Fibroblast of gingiva (primary cell): Measurements from ENCODE around the gene CC2D1A.

Experiments
- DNase-seq: peaks from one replicate; pipeline ENCODE4 v3.0.0-alpha.2; 2011; ENCODE audit warnings: low read depth

CC2D1A gene

DNA sequence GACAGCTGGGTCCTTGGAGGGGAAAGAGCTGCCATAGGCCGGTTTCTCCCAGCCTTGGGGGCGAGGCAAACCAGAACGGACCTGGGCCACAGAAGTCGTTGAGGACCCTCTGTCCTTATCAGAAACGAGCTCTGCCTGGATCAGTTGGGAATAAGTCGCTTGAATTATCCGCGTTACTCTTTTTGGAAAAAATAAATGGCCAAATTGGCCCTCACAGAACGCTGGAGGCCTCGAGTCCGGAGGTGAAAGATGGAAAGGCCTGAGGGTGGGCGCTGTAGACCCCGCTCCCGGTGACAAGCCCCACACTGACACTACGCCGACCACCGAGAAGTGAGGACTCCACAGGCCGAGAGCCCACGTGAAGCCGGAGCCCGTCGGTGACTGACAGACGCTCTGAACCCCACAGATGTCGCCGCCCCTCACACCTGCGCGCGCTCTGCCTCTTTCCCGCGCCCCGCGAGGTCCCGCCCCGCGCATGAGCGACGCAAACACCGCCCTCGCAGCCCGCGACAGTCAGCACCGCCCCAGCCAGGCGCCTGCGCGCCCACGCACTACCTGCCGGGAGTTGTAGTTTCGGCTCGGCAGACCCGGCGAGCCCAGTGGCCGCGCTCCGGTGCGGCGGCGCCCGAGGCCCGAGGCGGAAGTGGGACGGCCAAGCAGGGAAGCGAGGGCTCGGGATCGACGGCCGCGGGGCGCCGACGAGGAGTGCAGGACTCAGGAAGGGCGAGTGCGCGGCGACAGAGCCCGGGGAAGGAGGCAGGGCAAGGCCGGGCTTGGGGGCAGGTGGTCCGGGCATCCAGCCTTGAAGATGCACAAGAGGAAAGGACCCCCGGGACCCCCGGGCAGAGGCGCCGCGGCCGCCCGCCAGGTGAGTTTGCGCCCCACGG, at the start of gene CC2D1A, which contains the start of gene BRME1:
CC2D1A (plus strand) TSS at position 568 of the 887 bp plus-strand sequence; CDS start at position 809, 241 bp downstream.
BRME1 (minus strand) TSS at position 484 of the 887 bp plus-strand sequence. CDS start 1,225 bp downstream, outside the sequence.
- DNase-seq = peak; percentile 76

GRCh38 chr19:13856497-13856896, 49.5 kb upstream of the CC2D1A start:
- DNase-seq = no peak

DNA sequence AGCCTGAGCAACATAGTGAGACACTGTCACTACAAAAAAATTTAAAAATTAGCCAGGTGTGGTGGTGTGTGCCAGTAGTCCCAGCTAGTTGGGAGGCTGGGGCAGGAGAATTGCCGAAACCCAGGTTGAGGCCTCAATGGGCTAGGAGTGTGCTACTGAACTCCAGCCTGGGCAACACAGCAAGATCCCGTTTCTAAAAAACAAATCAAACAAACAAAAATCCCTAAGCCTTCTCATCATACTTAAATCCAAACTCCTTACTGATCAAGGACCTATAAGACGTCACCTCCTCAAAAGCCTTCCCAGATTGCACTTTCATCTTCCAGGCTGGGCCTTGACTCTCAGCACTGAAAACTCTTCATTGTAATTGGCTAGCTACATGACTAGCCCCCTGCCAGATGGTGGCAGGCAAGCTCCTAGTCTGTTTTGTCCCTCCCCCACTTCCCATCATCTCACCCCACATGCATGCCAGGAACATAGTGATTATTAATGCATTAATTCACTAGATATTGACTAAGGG, 46.6 kb upstream of the CC2D1A start:
- DNase-seq = no peak

DNA sequence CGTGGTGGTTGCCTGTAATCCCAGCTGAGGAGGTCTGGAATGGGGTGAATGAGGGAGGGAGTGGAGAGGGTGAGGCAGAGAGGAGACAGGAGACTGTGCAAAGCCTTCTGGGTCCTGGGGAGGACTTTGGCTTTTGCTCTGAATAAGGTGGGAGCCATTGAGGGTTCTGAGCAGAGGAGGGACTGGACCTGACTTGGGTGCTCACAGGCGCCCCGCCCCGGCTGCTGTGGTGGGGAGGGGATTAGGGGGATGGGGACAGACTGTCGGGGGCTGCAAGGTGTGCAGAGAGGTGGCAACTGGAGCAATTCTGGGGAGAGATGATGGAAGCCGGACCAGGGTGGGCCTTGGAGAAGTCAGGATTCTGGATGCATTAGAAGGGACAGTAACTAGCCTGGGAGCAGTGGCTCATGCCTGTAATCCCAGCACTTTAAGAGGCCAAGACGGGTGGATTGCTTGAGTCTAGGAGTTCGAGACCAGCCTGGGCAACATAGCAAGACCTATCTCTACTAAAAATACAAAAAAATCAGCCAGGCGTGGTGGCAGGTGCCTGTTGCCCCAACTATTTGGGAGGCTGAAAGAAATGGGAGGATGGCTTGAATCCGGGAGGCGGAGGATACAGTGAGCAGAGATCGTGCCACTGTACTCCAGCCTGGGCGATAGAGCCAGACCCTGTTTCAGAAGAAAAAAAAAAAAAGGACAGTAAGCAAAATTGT, 45.2 kb upstream of the CC2D1A start:
- no peak for DNase-seq

DNA sequence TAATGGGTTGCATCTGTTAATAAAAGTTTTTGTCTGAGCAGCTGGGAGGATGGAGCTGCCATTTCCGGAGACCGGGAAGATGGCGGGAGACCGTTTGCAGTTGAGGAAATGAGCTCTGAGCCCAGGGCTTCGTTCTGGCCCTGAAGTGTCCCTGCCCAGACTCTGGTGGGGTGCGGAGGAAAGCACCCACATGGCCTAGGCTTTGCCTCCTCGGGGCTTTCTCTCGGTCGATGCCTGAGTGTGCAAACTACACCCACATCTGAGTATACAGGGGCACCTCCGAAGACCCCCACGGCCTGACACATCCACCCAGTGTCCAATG, 44.6 kb upstream of the CC2D1A start:
- DNase-seq = no peak

DNA sequence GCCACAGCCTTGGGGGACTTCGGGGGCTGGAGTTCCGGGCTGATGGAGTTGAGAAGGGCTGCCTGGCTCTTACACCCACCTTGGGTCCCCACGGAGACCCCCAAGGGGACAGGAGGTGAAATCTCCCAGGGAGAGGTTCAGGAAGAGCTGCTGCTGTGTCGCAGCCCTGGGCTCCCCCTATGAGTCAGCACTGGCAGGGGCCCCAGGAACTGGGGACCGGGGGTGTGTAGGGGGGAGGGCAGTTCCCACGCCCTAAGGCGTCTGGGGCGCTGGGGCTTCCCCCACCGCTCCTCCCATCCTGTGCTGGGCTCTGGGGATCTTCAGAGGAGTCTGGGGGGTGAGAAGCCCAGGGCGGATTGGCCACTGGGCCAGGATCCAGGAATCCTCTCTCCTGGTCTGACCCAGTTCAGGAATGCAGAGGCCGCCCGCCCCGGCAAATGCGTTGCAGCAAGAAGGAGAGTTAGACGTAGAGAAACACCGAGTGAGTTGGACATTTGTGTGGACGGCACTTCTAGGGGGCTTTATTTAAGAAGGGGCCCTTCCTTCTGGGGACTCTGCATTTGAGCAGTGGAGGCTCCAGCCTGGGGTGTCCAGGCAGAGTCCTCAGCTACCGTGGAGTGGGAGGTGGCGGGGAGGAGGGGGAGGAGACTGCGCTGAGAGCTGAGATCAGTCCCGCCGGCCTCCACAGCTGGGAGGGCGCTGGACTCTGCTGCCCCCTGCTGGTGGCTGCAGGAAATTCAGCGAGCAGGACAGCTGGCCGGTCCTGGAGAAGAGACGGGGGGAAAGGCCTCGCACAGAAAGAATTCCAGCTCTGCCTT, 44.1 kb upstream of the CC2D1A start:
- peak; percentile 88 for DNase-seq

DNA sequence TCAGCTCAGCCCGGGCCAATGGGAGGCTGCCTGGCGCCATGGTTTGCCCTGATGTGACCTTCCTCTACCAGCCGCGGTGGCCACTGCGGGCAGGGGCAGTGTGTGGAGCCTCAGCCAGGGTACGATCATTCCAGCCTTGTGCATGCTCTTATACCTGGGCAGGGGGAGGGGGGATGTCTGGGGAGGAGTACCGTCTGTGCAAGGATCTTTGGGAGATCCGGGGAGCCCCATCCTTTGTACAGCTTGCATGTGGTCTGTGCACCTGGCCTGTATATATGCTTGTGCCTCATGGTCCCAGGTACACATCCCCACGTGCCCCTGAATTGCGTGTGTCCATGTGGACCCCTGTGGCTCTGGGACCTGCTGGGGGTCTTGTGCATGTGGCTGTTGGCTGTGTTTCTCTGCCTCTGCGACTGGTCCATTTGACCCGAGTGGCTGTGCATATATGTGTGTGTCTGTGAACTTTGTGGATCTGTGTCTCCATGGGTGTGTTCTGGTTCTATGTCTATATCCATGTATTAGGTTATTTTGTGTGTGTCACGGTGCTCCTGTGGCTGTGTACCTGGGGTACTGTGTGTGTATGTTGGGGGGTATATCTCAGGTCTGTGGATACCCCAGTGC, 41.8 kb upstream of the CC2D1A start:
- no peak for DNase-seq

GRCh38 chr19:13864667-13865570, 41.1 kb upstream of the CC2D1A start:
- DNase-seq = no peak

DNA sequence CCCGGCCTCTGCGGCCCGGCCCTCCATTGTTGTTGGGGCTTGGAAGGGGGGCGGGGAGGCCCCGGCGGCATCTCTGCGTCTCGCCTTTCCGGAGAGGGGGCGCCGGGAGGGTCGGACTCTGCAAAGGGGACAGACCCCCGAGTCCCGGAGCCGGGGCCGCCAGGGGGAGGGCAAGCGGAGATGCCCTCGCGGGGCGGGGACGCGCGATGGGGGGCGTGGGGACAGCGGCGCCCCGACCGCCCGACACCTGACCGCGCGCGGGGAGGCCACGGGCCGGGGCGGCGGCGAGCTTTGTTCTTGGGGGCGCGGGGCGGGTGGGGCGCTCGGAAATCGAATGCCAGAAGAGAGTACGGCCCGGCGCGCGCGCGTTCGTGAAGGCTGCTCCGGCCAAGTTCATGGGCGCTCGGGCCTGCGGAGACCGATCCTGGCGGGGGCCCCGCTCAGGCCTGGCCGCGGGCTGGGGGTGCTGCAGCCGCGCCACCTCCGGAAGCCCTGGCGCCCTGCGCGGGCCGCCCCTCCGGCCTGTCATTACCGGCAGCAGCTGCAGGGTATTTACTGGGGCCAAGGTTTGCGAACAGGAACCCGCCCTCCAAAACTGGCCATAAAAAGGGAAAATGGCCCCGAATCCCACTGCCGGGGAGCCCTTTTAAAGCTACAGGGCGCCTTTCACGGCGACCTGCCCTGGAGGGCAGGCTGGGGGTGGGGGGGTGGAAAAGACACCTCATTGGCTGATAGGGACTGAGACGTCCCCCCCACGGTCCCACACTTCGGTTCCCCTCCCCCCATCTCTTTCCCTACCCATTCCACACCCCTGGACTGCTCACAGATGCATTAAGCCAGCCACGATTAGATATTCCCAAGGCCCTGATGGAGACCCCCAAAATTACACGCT, 40.2 kb upstream of the CC2D1A start:
- DNase-seq = no peak

DNA sequence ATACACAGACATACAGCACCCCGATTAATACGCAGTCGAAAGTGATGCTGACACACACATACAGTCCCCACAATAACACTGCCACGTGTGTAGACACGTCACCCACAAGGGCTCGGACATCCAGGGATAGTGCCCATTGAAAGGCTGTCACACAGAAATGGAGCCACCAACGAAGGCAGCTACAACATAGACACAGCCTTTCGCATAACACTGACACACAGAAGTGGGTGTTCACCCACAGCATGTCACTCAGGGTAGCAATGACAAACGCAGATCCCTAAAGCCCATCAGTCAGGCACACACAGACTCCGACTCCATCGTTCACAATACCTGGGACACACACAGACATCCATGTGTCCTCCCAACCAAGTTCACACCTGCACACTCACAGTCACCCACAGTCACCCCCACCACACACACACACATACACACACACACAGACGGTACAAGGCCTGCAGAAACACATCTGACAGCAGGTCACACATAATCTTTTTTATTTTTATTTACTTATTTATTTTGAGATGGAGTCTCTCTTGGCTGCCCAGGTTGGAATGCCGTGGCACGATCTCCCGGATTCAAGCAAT, 39.4 kb upstream of the CC2D1A start:
- no peak for DNase-seq

DNA sequence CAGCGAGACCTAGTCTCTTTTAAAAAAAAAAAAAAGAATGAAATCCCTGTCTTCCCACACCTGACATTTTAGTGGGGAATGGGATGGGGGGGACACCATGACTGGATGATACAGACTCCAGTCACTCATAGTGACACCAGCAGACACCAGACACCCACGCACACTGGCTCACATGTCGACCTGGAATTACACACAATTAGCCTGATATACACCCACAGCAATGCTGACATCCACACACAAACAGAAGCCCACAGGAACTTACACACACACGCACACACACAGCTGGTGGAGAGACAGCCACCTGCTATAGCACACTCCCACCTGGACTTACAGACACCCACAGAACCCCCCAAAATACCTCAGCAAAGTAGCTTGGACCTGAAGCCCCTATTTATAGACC, 37.3 kb upstream of the CC2D1A start:
- no peak for DNase-seq

DNA sequence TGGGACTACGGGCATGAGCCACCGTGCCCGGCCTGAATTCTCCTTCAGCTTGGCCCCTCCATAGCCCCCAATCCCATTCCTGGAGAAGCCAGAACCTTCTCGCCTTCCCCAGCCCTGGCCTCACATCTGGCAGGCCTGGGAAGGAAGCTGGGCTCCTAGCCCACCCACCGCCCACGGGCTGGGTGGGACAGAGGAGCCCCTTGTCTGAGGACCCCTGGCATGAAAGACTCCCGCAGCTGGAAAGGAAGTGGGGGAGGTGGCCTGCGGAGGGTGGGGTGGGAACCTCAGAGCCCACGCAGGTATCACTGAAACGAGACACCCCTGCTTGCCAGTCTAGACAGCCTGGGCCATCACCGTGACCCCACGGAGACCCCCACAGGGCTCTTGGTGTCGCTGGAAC, 36.7 kb upstream of the CC2D1A start:
- no peak for DNase-seq

DNA sequence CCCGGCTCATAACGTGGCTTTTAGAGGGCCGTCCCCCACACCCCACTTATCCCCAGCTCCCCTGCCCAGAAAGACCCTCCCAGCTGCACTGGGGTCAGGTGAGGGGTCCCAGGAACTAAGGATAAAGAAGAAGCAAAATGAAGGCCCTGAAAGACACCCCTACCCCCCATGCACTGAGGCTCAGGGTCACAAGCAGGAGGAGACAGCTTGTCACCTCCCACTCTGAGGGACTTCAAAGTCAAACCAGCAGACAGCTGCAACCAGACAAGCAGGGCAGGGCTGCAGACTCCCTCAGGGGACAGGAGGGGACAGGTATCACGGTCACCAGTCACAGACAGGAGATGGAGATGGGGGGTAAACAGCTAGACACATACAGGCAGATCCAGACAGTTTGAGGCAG, 35.1 kb upstream of the CC2D1A start:
- no peak for DNase-seq

GRCh38 chr19:13872339-13872694, 33.7 kb upstream of the CC2D1A start:
- no peak for DNase-seq

GRCh38 chr19:13872695-13873389, 33.2 kb upstream of the CC2D1A start:
- no peak for DNase-seq

DNA sequence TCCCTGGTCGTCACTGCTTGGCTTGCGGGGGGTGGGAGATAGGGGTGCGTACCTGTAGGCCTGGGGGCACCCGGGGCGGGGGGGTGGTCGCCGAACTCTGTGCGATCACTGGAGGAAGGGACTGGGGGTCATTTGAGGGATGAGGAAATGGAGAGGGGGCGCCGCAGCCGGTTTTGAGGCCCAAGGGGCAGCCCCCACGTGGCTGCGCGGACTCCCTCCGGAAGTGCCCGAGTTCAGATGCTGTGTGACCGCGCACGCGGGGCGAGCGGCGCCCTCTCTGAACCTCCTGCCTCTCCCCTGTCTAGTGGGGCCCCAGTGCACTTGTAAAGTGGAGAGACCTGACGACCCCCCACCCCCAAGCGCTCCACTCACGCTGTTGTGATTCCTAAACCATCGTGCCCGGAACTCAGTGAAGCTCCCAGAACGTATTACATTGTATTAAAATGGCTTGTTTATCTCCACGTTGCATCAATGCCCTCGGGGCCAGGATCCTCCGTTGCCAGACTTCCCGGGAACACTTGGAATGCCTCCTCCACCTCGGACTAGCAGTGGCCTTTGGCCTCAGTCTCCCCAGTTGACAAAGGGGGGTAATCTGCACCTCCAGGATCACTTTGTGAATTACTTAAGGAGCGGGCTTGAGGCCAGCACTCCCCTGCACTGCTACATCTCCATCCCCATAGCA, 32.0 kb upstream of the CC2D1A start:
- DNase-seq = no peak

DNA sequence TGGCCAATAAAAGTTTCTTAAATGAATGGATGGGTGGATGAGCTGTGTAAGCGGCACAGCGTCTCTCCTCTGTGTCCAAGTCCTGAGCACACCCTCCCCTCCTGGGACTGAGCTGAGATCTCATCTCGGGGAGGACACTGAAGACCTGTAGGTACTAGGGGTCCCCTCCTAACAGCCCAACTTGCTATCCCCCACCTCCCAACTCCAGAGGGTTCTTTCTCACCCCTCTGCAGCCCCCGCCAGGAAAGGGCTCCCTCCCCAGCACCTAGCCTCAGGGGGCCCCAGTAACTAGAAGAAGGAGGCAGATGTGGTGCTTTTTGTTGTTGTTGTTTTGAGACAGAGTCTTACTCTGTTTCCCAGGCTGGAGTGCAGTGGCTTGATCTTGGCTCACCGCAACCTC, 30.2 kb upstream of the CC2D1A start:
- DNase-seq = no peak

GRCh38 chr19:13876834-13877233, 29.2 kb upstream of the CC2D1A start, which contains the start of gene NANOS3:
NANOS3 (plus strand) TSS chr19:13877134; CDS start chr19:13877249, 115 bp downstream.
- DNase-seq = no peak
